Vagina (tissue), 2 donors: ENCODE measurements around the gene CPD.

Experiments used
- POLR2A ChIP-seq, 2 donors: fragments of 450-650 bp; IDR thresholded peaks; one replicate each; pipeline ENCODE4 v1.6.1; 2017; ENCODE audit warnings: antibody characterized with exemption in 2 of 2, mild to moderate bottlenecking in 2 of 2, moderate library complexity in 2 of 2
- POLR2AphosphoS5 ChIP-seq, 2 donors: sonication (generic); formaldehyde crosslinking; IDR thresholded peaks; one replicate each; pipeline ENCODE4 v1.9.0; 2017; ENCODE audit warnings: antibody characterized with exemption in 2 of 2, mild to moderate bottlenecking in 2 of 2, low read depth in 1 of 2; ENCODE audit not compliant: insufficient read depth in 1 of 2
- TF ChIP-seq, protein P1 (sequence below), 3 experiments: fragments of 450-650 bp in 2 of 3; fragments of 200-600 bp in 1 of 3; sonication (generic) in 1 of 3; IDR thresholded peaks; one replicate each; pipeline ENCODE4 v1.5.1; 2017 to 2019; ENCODE audit warnings: antibody characterized with exemption in 3 of 3, mild to moderate bottlenecking in 2 of 3, moderate library complexity in 2 of 3

DNA sequence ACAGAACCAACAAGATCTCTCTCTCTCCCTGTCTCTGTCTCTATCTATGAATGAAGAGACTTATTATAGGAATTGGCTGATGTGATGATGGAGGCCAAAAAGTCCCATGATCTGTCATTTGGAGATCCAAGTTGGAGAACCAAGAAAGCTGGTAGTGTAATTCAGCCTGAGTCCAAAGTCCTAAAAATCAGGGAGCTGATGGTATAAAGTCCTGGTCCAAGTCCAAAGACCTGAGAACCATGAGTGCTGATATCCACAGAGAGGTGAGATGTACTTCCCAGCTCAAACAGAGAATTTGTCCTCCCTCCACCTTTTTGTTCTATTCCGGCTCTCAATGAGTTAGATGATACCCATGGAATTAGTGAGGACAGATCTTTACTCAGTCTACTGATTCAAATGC, 29.5 kb upstream of the CPD start:
- TF ChIP-seq, protein P1, sequence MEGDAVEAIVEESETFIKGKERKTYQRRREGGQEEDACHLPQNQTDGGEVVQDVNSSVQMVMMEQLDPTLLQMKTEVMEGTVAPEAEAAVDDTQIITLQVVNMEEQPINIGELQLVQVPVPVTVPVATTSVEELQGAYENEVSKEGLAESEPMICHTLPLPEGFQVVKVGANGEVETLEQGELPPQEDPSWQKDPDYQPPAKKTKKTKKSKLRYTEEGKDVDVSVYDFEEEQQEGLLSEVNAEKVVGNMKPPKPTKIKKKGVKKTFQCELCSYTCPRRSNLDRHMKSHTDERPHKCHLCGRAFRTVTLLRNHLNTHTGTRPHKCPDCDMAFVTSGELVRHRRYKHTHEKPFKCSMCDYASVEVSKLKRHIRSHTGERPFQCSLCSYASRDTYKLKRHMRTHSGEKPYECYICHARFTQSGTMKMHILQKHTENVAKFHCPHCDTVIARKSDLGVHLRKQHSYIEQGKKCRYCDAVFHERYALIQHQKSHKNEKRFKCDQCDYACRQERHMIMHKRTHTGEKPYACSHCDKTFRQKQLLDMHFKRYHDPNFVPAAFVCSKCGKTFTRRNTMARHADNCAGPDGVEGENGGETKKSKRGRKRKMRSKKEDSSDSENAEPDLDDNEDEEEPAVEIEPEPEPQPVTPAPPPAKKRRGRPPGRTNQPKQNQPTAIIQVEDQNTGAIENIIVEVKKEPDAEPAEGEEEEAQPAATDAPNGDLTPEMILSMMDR (IDR thresholded peaks at IDR 0.05), result no peak
- TF ChIP-seq POLR2A (IDR thresholded peaks at IDR 0.05), result no peak
- no peak for TF ChIP-seq POLR2AphosphoS5 (IDR thresholded peaks at IDR 0.05; ENCODE audit: insufficient read depth in 1 of 2, low read depth in 1 of 2)
